GM12892 (cell line): Measurements from ENCODE around the gene TCEA2.

Experiments used
- POLR2A ChIP-seq: IDR thresholded peaks from 2 replicates; pipeline ENCODE4 v1.6.1; 2011; ENCODE audit warnings: low read depth, low read length, control low read depth
- POLR2AphosphoS5 ChIP-seq: IDR thresholded peaks from 2 replicates; pipeline ENCODE4 v1.6.1; 2011; ENCODE audit warnings: low read depth, low read length, control low read depth

- TF ChIP-seq POLR2AphosphoS5, result no peak
- no peak for TF ChIP-seq POLR2A
Observed at GRCh38 chr20:64100946-64101688, 38.1 kb downstream of the TCEA2 start.
